Thyroid gland (tissue), 4 donors: Measurements from ENCODE around the gene POLR3E.

Experiments
- CTCF ChIP-seq, 6 experiments: fragments of 200-600 bp in 3 of 6; fragments of 450-650 bp in 3 of 6; sonication (generic) in 3 of 6; IDR thresholded peaks; one replicate each; pipeline ENCODE4 v1.5.1; 2016 to 2019; ENCODE audit warnings: antibody characterized with exemption in 6 of 6, mild to moderate bottlenecking in 2 of 6, inconsistent platforms in 1 of 6, moderate library complexity in 1 of 6
- POLR2A ChIP-seq, 2 donors: fragments of 450-650 bp; IDR thresholded peaks; one replicate each; pipeline ENCODE4 v1.6.1; 2017; ENCODE audit warnings: antibody characterized with exemption in 2 of 2, mild to moderate bottlenecking in 2 of 2, moderate library complexity in 1 of 2

GRCh38 chr16:22250522-22250921, 46.7 kb upstream of the POLR3E start:
- TF ChIP-seq CTCF (IDR thresholded peaks at IDR 0.05) (no peak), POLR2A (IDR thresholded peaks at IDR 0.05) (no peak)
